Calu3 (cell line): ENCODE measurements around the gene GOSR2. TPM values are rescaled to one million over a fixed set of nuclear protein-coding genes. Genes with fewer than 3 reads are reported as not detected.

ENCODE experiments used
- BruUV-seq: library from RNA; stranded (reverse); fragments of 400-500 nt; replicated peaks from 2 replicates; lab custom pipeline; 2021; lab: Mats Ljungman, UMichigan
- CTCF ChIA-PET: fragments of 300-600 bp; sonication (Branson Sonifier 250); formaldehyde crosslinking; loops from one replicate; lab custom pipeline; 2022; ENCODE audit warnings: antibody characterized with exemption; lab: Charles Lee
- DNase-seq: peaks from one replicate; pipeline ENCODE4 v3.0.0; 2022
- H3K27ac Mint-ChIP-seq: one replicate; pipeline ENCODE4 v1.8.0; 2022; ENCODE audit warnings: mixed read lengths; ENCODE audit not compliant: unreplicated experiment
- H3K27me3 Mint-ChIP-seq: one replicate; pipeline ENCODE4 v1.8.0; 2022; ENCODE audit warnings: mixed read lengths; ENCODE audit not compliant: unreplicated experiment
- H3K36me3 Mint-ChIP-seq: one replicate; pipeline ENCODE4 v1.8.0; 2022; ENCODE audit warnings: mild to moderate bottlenecking, moderate library complexity, mixed read lengths; ENCODE audit not compliant: insufficient read depth, unreplicated experiment
- H3K4me1 Mint-ChIP-seq: one replicate; pipeline ENCODE4 v1.8.0; 2022; ENCODE audit warnings: mild to moderate bottlenecking, low read depth, mixed read lengths; ENCODE audit not compliant: unreplicated experiment
- H3K4me3 Mint-ChIP-seq: one replicate; pipeline ENCODE4 v1.8.0; 2022; ENCODE audit warnings: mild to moderate bottlenecking, low read depth, moderate library complexity, mixed read lengths; ENCODE audit not compliant: unreplicated experiment
- H3K9me3 Mint-ChIP-seq: one replicate; pipeline ENCODE4 v1.8.0; 2022; ENCODE audit warnings: low read depth, mixed read lengths; ENCODE audit not compliant: unreplicated experiment
- intact Hi-C: fragments of 100-400 bp; cut with micrococcal nuclease; formaldehyde crosslinking; loops from one replicate; pipeline ENCODE4 v1.10.0; 2022; ENCODE audit not compliant: unreplicated experiment
- total RNA-seq: library from RNA; stranded (reverse); gene quantifications from 2 replicates; pipeline ENCODE4 v1.2.3, GENCODE V29; 2022
- TF ChIP-seq, protein P1 (sequence below): fragments of 200-600 bp; IDR thresholded peaks from one replicate; pipeline ENCODE4 v1.8.0; 2022; ENCODE audit warnings: antibody characterized with exemption; ENCODE audit not compliant: unreplicated experiment

The GOSR2 gene
- total RNA-seq, 1 experiment from 2014 or later = 91.2 TPM

DNA sequence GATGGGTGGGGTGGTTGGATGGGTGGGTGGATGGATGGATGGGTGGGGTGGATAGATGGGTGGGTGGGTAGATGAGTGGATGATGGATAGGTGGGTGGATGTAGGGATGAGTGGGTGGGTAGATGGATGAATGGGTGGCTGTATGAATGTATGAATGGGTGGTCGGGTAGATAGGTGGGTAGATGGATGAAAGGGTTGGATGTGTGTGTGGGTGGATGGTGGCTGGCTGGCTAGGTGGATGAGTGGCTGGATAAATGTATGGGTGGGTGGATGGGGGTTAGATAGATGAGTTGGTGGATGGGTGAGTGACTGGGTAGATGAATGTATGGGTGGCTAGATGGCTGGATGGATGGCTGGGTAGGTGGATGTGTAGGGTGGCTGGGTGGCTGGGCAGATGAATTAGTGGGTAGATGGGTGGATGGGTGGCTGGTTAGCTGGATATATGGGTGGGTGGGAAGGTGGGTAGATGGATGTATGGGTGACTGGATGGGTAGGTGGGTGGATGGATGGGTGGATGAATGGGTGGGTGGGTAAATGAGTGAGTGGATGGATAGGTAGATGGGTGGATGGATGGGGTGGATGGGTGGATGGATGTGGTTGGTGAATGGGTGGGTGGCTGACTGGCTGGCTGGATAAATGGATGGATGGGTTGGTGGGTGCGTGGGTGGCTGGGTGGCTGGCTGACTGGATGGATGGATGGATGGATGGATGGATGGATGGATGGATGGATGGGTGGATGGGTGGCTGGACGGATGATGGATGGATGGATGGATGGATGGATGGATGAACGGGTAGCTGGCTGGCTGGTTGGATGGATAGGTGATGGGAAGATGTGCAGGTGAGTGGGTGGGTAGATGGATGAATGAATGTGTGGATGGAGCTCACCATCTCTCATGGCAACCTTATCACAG is 18.9 kb upstream of the GOSR2 start:
- TF ChIP-seq, protein P1, sequence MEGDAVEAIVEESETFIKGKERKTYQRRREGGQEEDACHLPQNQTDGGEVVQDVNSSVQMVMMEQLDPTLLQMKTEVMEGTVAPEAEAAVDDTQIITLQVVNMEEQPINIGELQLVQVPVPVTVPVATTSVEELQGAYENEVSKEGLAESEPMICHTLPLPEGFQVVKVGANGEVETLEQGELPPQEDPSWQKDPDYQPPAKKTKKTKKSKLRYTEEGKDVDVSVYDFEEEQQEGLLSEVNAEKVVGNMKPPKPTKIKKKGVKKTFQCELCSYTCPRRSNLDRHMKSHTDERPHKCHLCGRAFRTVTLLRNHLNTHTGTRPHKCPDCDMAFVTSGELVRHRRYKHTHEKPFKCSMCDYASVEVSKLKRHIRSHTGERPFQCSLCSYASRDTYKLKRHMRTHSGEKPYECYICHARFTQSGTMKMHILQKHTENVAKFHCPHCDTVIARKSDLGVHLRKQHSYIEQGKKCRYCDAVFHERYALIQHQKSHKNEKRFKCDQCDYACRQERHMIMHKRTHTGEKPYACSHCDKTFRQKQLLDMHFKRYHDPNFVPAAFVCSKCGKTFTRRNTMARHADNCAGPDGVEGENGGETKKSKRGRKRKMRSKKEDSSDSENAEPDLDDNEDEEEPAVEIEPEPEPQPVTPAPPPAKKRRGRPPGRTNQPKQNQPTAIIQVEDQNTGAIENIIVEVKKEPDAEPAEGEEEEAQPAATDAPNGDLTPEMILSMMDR = no peak
- Mint-ChIP-seq H3K27me3 (peaks cover 94% of the 10 kb centered on the region), H3K27ac (no peak overlapping the region), H3K4me3 (no peak overlapping the region), H3K9me3 (no peaks in the 10 kb centered on the region), H3K36me3 (no peaks in the 10 kb centered on the region), H3K4me1 (no peaks in the 10 kb centered on the region)
- intact Hi-C loops = no loop called here
- no TSS peak for BruUV-seq
- CTCF ChIA-PET = interaction anchor here (0.8 kb wide), 1 partner anchor 89 kb away, joined by 6 read pairs; no protein-coding TSS in a partner anchor
- DNase-seq = no peak

DNA sequence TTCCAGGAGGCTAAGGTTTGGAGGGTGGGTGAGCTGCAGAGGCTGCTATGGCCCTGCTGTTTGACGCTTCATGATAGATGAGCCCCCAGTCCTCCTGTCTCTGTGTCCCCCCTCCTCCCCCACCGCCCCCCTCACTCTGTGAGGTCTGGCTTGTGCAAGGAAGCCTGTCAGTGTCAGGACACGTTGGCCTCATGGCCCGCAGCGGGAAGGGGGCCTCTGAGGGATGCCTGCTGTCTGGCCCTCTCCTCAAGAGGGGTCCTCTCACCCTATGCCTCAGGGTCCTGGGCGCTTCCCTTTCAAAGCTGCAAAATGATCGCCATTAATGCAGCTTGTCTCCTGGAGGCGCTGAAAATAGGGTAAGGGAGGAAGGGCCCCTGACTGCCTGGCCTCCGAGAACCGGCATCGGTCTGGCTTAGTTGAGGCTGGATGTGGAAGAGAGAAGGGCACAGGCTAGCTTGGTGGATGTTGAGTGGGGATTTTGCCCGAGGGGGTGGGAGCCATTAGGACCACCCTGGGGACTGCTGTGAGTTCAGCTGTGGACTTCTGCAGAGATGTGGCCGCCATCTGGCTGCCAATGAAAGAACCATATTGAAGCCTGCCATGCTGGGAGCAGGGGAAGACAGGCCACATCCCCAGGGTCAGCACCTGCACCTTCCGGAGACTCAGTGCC is 14.8 kb upstream of the GOSR2 start:
- Mint-ChIP-seq H3K4me1 (no peaks in the 10 kb centered on the region), H3K4me3 (no peak overlapping the region), H3K36me3 (no peaks in the 10 kb centered on the region), H3K9me3 (no peaks in the 10 kb centered on the region), H3K27ac (no peak overlapping the region), H3K27me3 (peaks cover 94% of the 10 kb centered on the region)
- CTCF ChIA-PET = interaction anchor here (0.7 kb wide), 1 partner anchor 75 kb away, joined by 4 read pairs; no protein-coding TSS in a partner anchor
- BruUV-seq = no TSS peak
- no peak for DNase-seq
- TF ChIP-seq, protein P1 = no peak
- intact Hi-C loops = no loop called here

DNA sequence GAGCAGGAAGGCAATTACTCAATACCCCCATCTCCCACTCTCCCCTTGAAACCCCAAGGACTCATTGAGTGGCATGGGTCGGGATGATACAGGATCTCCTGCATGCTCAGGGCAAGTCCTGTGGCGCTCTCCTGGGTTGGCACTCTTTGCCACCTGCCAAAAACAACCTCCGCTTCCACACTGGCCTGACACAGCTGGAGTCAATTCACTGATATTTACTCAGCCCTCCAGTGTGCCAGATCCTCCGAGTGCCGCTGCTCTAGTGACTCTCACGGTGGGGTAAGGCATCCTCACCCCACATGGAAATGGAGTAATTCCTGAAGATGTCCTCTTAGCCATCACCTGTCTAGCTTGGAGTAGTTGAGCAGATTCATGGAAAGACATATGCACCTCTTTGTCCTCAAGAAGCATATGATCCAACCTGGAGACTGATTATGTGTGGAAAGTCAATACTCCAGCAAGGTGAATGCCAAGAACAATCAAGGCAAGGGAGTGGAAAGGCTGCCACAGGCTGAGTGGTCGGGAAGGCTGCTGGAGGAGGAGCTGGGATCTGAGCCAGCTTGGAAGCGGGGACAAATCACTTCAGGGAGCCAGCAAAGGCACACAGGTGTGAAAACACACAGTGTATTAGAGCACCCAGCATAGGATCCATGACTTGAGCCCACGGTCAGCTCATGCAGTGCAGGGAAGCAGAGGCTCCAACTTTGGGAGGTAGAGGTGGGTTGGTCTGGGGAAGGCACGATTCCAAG is 12.6 kb upstream of the GOSR2 start:
- H3K4me1 Mint-ChIP-seq = no peaks in the 10 kb centered on the region
- H3K36me3 Mint-ChIP-seq = no peaks in the 10 kb centered on the region
- no peaks in the 10 kb centered on the region for H3K9me3 Mint-ChIP-seq
- no peak overlapping the region for H3K4me3 Mint-ChIP-seq
- BruUV-seq = no TSS peak
- TF ChIP-seq, protein P1 = no peak
- no peak for DNase-seq
- intact Hi-C loops = no loop called here
- CTCF ChIA-PET = no interaction called here
- H3K27ac Mint-ChIP-seq = no peak overlapping the region
- H3K27me3 Mint-ChIP-seq = peaks cover 93% of the 10 kb centered on the region

DNA sequence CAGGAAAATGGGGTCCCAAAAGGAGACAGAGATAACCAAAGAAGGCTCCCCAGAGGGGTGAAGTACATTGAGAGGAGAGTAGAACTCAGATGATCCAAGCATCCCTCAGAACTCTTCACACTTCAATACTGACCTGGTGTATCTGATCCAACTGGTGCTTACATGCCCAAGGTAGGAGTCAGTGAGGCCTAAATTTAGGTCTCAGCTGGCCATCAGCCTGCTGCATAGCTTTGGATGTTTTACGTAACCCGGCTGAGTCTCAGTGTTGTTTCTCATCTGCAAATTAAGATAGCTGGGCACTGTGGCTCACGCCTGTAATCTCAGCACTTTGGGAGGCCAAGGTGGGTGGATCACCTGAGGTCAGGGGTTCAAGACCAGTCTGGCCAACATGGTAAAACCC is 11.6 kb upstream of the GOSR2 start:
- Mint-ChIP-seq H3K4me1 (no peaks in the 10 kb centered on the region), H3K36me3 (no peaks in the 10 kb centered on the region), H3K27ac (no peak overlapping the region), H3K9me3 (no peaks in the 10 kb centered on the region), H3K4me3 (no peak overlapping the region), H3K27me3 (peaks cover 86% of the 10 kb centered on the region)
- DNase-seq = no peak
- no TSS peak for BruUV-seq
- CTCF ChIA-PET = no interaction called here
- TF ChIP-seq, protein P1 = no peak
- intact Hi-C loops = no loop called here
